ENCODE results near the gene SHISA9.
"Not testable (repeated sequence)": the region's sequence is repeated elsewhere in the genome, so short reads cannot be mapped to it uniquely, and the experiment has no call there.

The SHISA9 gene

GRCh38 chr16:12901597-12902461, at the start of gene SHISA9:
TSS of gene SHISA9 (plus strand) at chr16:12901598.
- Histone ChIP-seq H3K4me2 (ENCODE audit: low read length) (no peak within 1 kb of the TSS), H3K9me3 (ENCODE audit: insufficient read depth, low read length) (no peaks in the 10 kb centered on the region), H3K9ac (ENCODE audit: low read length) (no peak within 1 kb of the TSS), H3K27ac (ENCODE audit: low read length) (no peak within 1 kb of the TSS), H3K4me3 (ENCODE audit: low read length) (no peak within 1 kb of the TSS), H4K20me1 (ENCODE audit: insufficient read depth, low read length) (no peaks in the 10 kb centered on the region), H2AFZ (ENCODE audit: low read depth, low read length) (no peak within 1 kb of the TSS), H3K4me1 (ENCODE audit: low read length) (no peaks in the 10 kb centered on the region), H3K36me3 (replicated peaks; ENCODE audit: low read depth, low read length) (no peaks in the 10 kb centered on the region), H3K79me2 (ENCODE audit: low read length) (no peaks in the 10 kb centered on the region), H3K27me3 (ENCODE audit: low read depth, low read length) (no peaks in the 10 kb centered on the region)
- TF ChIP-seq CTCF (IDR thresholded peaks at IDR 0.05; ENCODE audit: low read depth, low read length) (no peak), EZH2phosphoT487 (IDR thresholded peaks at IDR 0.05; ENCODE audit: low read depth) (no peak)

- Histone ChIP-seq H3K4me2 (ENCODE audit: low read length) (no peak overlapping the region), H4K20me1 (ENCODE audit: insufficient read depth, low read length) (no peaks in the 10 kb centered on the region), H3K36me3 (replicated peaks; ENCODE audit: low read depth, low read length) (no peaks in the 10 kb centered on the region), H3K4me1 (ENCODE audit: low read length) (no peaks in the 10 kb centered on the region), H3K79me2 (ENCODE audit: low read length) (no peaks in the 10 kb centered on the region), H3K27ac (ENCODE audit: low read length) (no peak overlapping the region), H2AFZ (ENCODE audit: low read depth, low read length) (no peak overlapping the region), H3K9me3 (ENCODE audit: insufficient read depth, low read length) (no peaks in the 10 kb centered on the region), H3K4me3 (ENCODE audit: low read length) (no peak overlapping the region), H3K27me3 (ENCODE audit: low read depth, low read length) (no peaks in the 10 kb centered on the region), H3K9ac (ENCODE audit: low read length) (no peak overlapping the region)
- TF ChIP-seq EZH2phosphoT487 (IDR thresholded peaks at IDR 0.05; ENCODE audit: low read depth) (no peak), CTCF (IDR thresholded peaks at IDR 0.05; ENCODE audit: low read depth, low read length) (no peak)
These were observed 47.4 kb upstream of the SHISA9 start for GRCh38 chr16:12853972-12854371.

- H3K4me3 ChIP-seq (ENCODE audit: low read length); H3K9ac ChIP-seq (ENCODE audit: low read length); H3K27me3 ChIP-seq (ENCODE audit: low read depth, low read length): not testable (repeated sequence)
These were observed 44.0 kb upstream of the SHISA9 start for GRCh38 chr16:12857435-12857834.

GRCh38 chr16:12862327-12862726, 39.1 kb upstream of the SHISA9 start:
- H3K4me1 ChIP-seq (ENCODE audit: low read length), result no peaks in the 10 kb centered on the region
- no peak overlapping the region for H2AFZ ChIP-seq (ENCODE audit: low read depth, low read length)
- H3K27ac ChIP-seq (ENCODE audit: low read length), result no peak overlapping the region
- H3K4me2 ChIP-seq (ENCODE audit: low read length), result no peak overlapping the region
- no peaks in the 10 kb centered on the region for H4K20me1 ChIP-seq (ENCODE audit: insufficient read depth, low read length)
- H3K36me3 ChIP-seq (replicated peaks; ENCODE audit: low read depth, low read length), result no peaks in the 10 kb centered on the region
- H3K79me2 ChIP-seq (ENCODE audit: low read length), result no peaks in the 10 kb centered on the region
- no peak overlapping the region for H3K4me3 ChIP-seq (ENCODE audit: low read length)
- no peaks in the 10 kb centered on the region; the same call in 1 of the 2 replicates for H3K27me3 ChIP-seq (ENCODE audit: low read depth, low read length)
- H3K9me3 ChIP-seq (ENCODE audit: insufficient read depth, low read length), result no peaks in the 10 kb centered on the region
- no peak for TF ChIP-seq EZH2phosphoT487 (IDR thresholded peaks at IDR 0.05; ENCODE audit: low read depth)
- no peak for TF ChIP-seq CTCF (IDR thresholded peaks at IDR 0.05; ENCODE audit: low read depth, low read length)
- H3K9ac ChIP-seq (ENCODE audit: low read length), result no peak overlapping the region

More at GRCh38 chr16:12857435-12857834, 44.0 kb upstream of the SHISA9 start:
- not testable (repeated sequence) for H4K20me1 ChIP-seq (ENCODE audit: insufficient read depth, low read length); H3K4me1 ChIP-seq (ENCODE audit: low read length); H3K36me3 ChIP-seq (replicated peaks; ENCODE audit: low read depth, low read length); H2AFZ ChIP-seq (ENCODE audit: low read depth, low read length); H3K27ac ChIP-seq (ENCODE audit: low read length); H3K9me3 ChIP-seq (ENCODE audit: insufficient read depth, low read length); H3K4me2 ChIP-seq (ENCODE audit: low read length); H3K79me2 ChIP-seq (ENCODE audit: low read length)
